ENCODE data around the gene KLF2. TPM values are rescaled to one million over a fixed set of nuclear protein-coding genes. Genes with fewer than 3 reads are reported as not detected.
"Not testable (repeated sequence)": the region's sequence is repeated elsewhere in the genome, so short reads cannot be mapped to it uniquely, and the experiment has no call there.

Gene KLF2
- total RNA-seq, 3 donors from 2014 or later (not counting 1 experiment from before 2014, with no cell fraction given): 246 to 645 (median 377) TPM

DNA sequence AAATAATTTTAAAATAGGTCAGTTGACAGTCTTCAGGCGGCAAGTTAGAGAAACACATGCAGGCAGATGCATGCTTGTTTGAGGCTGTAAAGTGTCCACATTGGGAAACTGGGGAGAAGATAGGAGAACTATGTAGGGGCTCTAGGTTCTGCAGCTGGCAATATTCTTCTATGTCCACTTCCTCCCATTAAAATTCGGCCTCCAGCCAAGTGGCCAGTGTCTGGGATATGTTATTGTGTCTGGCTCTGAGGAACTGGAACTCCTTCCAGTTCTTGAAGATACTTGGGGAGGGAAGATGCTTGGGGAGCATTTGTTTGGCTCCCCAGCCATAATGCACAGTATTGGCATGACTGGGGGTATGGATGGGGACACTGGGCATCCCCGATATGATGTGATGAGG, 20.9 kb upstream of the KLF2 start:
- Histone ChIP-seq H3K4me3 (ENCODE audit: low read length) (no peak overlapping the region), H3K27me3 (ENCODE audit: control insufficient read depth, insufficient read depth, low read length) (no peaks in the 10 kb centered on the region), H3K27ac (ENCODE audit: low read length) (no peak overlapping the region), H3K4me1 (ENCODE audit: control insufficient read depth, insufficient read depth, low read length) (no peaks in the 10 kb centered on the region), H3K36me3 (ENCODE audit: control insufficient read depth, insufficient read depth, low read length) (no peaks in the 10 kb centered on the region), H3K9me3 (ENCODE audit: control insufficient read depth, insufficient read depth, low read length) (no peaks in the 10 kb centered on the region)
- intact Hi-C loops (cut with micrococcal nuclease): no loop called here
- H3K9me3 Mint-ChIP-seq: no peaks in the 10 kb centered on the region
- DNase-seq (no peak), ATAC-seq (no peak)
- no peaks in the 10 kb centered on the region for H3K4me1 Mint-ChIP-seq
- H3K27me3 Mint-ChIP-seq (ENCODE audit: low read depth in 2 of 2): no peaks in the 10 kb centered on the region
- 93% methylated on average over 1 of the region's 3 CpGs for WGBS (ENCODE audit: insufficient coverage)
- H3K4me3 Mint-ChIP-seq: no peak overlapping the region
- no peaks in the 10 kb centered on the region for H3K36me3 Mint-ChIP-seq
- no peak overlapping the region for H3K27ac Mint-ChIP-seq
- TF ChIP-seq, protein P1, sequence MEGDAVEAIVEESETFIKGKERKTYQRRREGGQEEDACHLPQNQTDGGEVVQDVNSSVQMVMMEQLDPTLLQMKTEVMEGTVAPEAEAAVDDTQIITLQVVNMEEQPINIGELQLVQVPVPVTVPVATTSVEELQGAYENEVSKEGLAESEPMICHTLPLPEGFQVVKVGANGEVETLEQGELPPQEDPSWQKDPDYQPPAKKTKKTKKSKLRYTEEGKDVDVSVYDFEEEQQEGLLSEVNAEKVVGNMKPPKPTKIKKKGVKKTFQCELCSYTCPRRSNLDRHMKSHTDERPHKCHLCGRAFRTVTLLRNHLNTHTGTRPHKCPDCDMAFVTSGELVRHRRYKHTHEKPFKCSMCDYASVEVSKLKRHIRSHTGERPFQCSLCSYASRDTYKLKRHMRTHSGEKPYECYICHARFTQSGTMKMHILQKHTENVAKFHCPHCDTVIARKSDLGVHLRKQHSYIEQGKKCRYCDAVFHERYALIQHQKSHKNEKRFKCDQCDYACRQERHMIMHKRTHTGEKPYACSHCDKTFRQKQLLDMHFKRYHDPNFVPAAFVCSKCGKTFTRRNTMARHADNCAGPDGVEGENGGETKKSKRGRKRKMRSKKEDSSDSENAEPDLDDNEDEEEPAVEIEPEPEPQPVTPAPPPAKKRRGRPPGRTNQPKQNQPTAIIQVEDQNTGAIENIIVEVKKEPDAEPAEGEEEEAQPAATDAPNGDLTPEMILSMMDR (IDR thresholded peaks at IDR 0.05): no peak

DNA sequence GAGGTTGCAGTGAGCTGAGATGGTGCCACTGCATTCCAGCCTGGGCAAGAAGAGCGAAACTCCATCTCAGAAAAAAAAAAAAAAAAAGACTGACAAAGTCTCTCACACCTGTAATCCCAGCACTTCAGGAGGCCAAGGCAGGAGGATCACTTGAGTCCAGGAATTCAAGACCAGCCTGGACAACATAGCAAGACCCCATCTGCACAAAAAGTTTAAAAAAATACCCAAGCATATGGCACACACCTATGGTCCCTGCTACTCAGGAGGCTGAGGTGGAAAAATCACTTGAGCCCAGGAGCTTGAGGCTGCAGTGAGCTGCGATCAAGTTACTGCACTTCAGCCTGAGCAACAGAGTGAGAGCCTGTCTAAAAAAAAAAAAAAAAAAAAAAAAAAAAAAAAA, 20.1 kb upstream of the KLF2 start:
- H3K9me3 Mint-ChIP-seq; H3K4me3 Mint-ChIP-seq; H3K4me3 ChIP-seq (ENCODE audit: low read length); H3K36me3 Mint-ChIP-seq; H3K27ac ChIP-seq (ENCODE audit: low read length); H3K27ac Mint-ChIP-seq; H3K27me3 Mint-ChIP-seq (ENCODE audit: low read depth in 2 of 2); H3K9me3 ChIP-seq (ENCODE audit: control insufficient read depth, insufficient read depth, low read length); H3K36me3 ChIP-seq (ENCODE audit: control insufficient read depth, insufficient read depth, low read length); H3K27me3 ChIP-seq (ENCODE audit: control insufficient read depth, insufficient read depth, low read length); H3K4me1 Mint-ChIP-seq; H3K4me1 ChIP-seq (ENCODE audit: control insufficient read depth, insufficient read depth, low read length); ATAC-seq; DNase-seq; intact Hi-C loops (cut with micrococcal nuclease): not testable (repeated sequence)
- WGBS (ENCODE audit: insufficient coverage): 98% methylated on average over 2 of the region's 2 CpGs

DNA sequence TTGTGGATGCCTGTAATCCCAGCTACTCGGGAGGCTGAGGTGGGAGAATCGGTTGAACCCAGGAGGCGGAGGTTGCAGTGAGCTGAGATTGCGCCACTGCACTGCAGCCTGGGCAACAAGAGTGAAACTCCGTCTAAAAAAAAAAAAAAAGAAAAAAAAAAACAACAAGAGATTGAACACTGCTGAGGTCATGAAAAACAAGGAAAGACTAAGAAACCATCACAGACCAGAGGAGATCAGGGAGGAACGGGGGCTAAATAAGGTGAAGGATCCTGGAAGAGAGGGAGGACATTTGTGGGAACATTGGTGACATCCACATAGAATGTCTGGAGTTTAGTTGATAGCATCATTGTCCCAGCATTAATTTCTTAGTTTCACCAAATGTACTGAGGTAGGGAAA, 19.6 kb upstream of the KLF2 start:
- H3K27ac ChIP-seq (ENCODE audit: low read length); H3K4me1 Mint-ChIP-seq; H3K4me3 ChIP-seq (ENCODE audit: low read length); H3K36me3 ChIP-seq (ENCODE audit: control insufficient read depth, insufficient read depth, low read length); DNase-seq; intact Hi-C loops (cut with micrococcal nuclease); H3K9me3 Mint-ChIP-seq; H3K36me3 Mint-ChIP-seq; H3K27me3 ChIP-seq (ENCODE audit: control insufficient read depth, insufficient read depth, low read length); H3K4me3 Mint-ChIP-seq; H3K27ac Mint-ChIP-seq; H3K9me3 ChIP-seq (ENCODE audit: control insufficient read depth, insufficient read depth, low read length); ATAC-seq; H3K4me1 ChIP-seq (ENCODE audit: control insufficient read depth, insufficient read depth, low read length); H3K27me3 Mint-ChIP-seq (ENCODE audit: low read depth in 2 of 2): not testable (repeated sequence)
- WGBS (ENCODE audit: insufficient coverage): 88% methylated on average over 5 of the region's 6 CpGs

DNA sequence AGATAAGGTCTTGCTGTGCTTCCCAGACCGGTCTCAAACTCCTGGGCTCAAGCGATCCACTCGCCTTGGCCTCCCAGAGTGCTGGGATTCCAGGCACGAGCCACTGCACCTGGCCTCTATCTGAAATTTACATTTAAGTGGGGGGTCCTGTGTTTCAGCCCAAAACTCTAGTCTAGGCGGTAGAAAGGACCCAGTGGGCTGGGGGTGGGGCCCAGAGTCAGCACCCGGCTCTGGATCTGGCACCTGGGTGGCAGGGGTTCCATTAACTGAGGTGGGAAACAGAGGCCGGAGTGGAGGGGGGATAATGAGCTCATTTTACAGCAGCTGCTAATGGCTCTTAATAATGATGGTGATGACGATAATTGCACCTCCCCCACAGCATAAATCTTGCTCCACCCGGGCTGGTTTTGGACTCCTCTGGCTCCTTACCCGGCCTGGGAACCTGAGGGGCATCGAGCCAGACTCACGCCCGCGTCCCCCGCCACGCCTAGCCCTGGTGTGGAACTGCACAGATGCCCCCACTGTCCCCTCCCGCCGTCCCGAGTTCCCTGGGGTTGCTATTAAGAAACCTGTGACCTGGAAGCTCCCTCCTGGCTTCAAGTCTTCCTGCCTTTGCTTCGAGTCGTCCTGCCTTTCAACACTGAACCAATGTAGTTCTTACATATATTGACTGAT, 17.8 kb upstream of the KLF2 start:
- H3K4me1 ChIP-seq (ENCODE audit: control insufficient read depth, insufficient read depth, low read length): no peaks in the 10 kb centered on the region
- TF ChIP-seq, protein P1 (IDR thresholded peaks at IDR 0.05): no peak
- H3K27ac Mint-ChIP-seq: no peak overlapping the region
- H3K9me3 Mint-ChIP-seq: no peaks in the 10 kb centered on the region
- no peak for DNase-seq
- no peak overlapping the region for H3K27ac ChIP-seq (ENCODE audit: low read length)
- no peaks in the 10 kb centered on the region for H3K9me3 ChIP-seq (ENCODE audit: control insufficient read depth, insufficient read depth, low read length)
- whole genome bisulfite sequencing (ENCODE audit: insufficient coverage): 92% methylated on average over 21 of the region's 21 CpGs
- H3K36me3 ChIP-seq (ENCODE audit: control insufficient read depth, insufficient read depth, low read length): no peaks in the 10 kb centered on the region
- no peaks in the 10 kb centered on the region for H3K4me1 Mint-ChIP-seq
- no peaks in the 10 kb centered on the region for H3K27me3 ChIP-seq (ENCODE audit: control insufficient read depth, insufficient read depth, low read length)
- H3K4me3 ChIP-seq (ENCODE audit: low read length): no peak overlapping the region
- no peak overlapping the region for H3K4me3 Mint-ChIP-seq
- ATAC-seq: no peak
- intact Hi-C loops (cut with micrococcal nuclease): no loop called here
- no peaks in the 10 kb centered on the region for H3K36me3 Mint-ChIP-seq
- H3K27me3 Mint-ChIP-seq (ENCODE audit: low read depth in 2 of 2): no peaks in the 10 kb centered on the region

Measured in natural killer cell (primary cell).